Stomach (tissue), 9 donors: Measurements from ENCODE around the gene ALDH7A1. TPM values are rescaled to one million over a fixed set of nuclear protein-coding genes. Genes with fewer than 3 reads are reported as not detected.
A peak's percentile ranks its signal among the peaks of the same experiment; 100 is the strongest.

Source experiments
- DNase-seq, 2 donors: peaks; one replicate each; pipeline versions ENCODE4 v3.0.0 to v3.0.0-alpha.2; 2013 to 2019
- H3K27ac ChIP-seq, 5 donors: fragments of 200-600 bp in 4 of 5; sonication (generic) in 4 of 5; one replicate each; pipeline ENCODE4 v1.5.1; 2013 to 2019; ENCODE audit warnings: mild to moderate bottlenecking in 1 of 5, moderate library complexity in 1 of 5
- H3K27me3 ChIP-seq, 3 donors: fragments of 200-600 bp; sonication (generic); one replicate each; pipeline ENCODE4 v1.5.1; 2017 to 2019; ENCODE audit warnings: mixed run types in 1 of 3
- H3K36me3 ChIP-seq, 4 donors: fragments of 200-600 bp; sonication (generic); 1 replicate in 3 of 4; 2 replicates in 1 of 4; pipeline ENCODE4 v1.5.1; 2016 to 2019
- H3K4me1 ChIP-seq, 4 donors: fragments of 200-600 bp; sonication (generic); one replicate each; pipeline ENCODE4 v1.5.1; 2016 to 2019
- H3K4me3 ChIP-seq, 4 donors: fragments of 200-600 bp; sonication (generic) in 3 of 4; one replicate each; pipeline ENCODE4 v1.5.1; 2016 to 2019; ENCODE audit warnings: mild to moderate bottlenecking in 1 of 4
- H3K9me3 ChIP-seq, 4 donors: fragments of 200-600 bp; sonication (generic); one replicate each; pipeline ENCODE4 v1.5.1; 2016 to 2019
- CTCF ChIP-seq, 7 experiments: fragments of 450-650 bp in 4 of 7; fragments of 200-600 bp in 3 of 7; sonication (generic) in 3 of 7; IDR thresholded peaks; one replicate each; pipeline ENCODE4 v1.5.1; 2016 to 2019; ENCODE audit warnings: antibody characterized with exemption in 7 of 7, control low read depth in 2 of 7, mild to moderate bottlenecking in 1 of 7
- EP300 ChIP-seq: sonication (generic); formaldehyde crosslinking; IDR thresholded peaks from one replicate; pipeline ENCODE4 v1.6.1; 2017; ENCODE audit warnings: antibody characterized with exemption
- POLR2A ChIP-seq, 4 donors: fragments of 450-650 bp; IDR thresholded peaks; one replicate each; pipeline ENCODE4 v1.6.1; 2016; ENCODE audit warnings: antibody characterized with exemption in 4 of 4, control low read depth in 2 of 4, mild to moderate bottlenecking in 1 of 4, moderate library complexity in 1 of 4
- POLR2AphosphoS5 ChIP-seq, 3 donors: sonication (generic); formaldehyde crosslinking; IDR thresholded peaks; one replicate each; pipeline ENCODE4 v1.6.1; 2016; ENCODE audit warnings: antibody characterized with exemption in 3 of 3
- WGBS, 5 donors: extraction: QIAGEN DNeasy Blood & Tissue Kit in 3 of 5; methylation state at CpG; one replicate each; pipeline versions ENCODE4 v1.1.5 to v1.1.7; 2013 to 2018; 5-methylcytosine and 5-hydroxymethylcytosine counted together
- intact Hi-C: fragments of 100-400 bp; cut with DNase I; formaldehyde crosslinking; loops from one replicate; pipeline ENCODE4 v1.15.1; 2023; ENCODE audit warnings: low total_unique reads
- polyA plus RNA-seq, 3 donors: library from polyadenylated mRNA; stranded (reverse); fragments of 200-250 nt; gene quantifications; one replicate each; pipeline ENCODE4 v1.2.3, GENCODE V29; 2013
- total RNA-seq, 5 donors: library from RNA; depleted of rRNA; stranded (reverse); fragments of >200 nt; gene quantifications; one replicate each; pipeline versions ENCODE4 v1.1.0 to v1.2.3, GENCODE V29; 2014 to 2016
- donor health status: healthy with polysubstance abuse.
- donor health status: Bipolar disorder and iron deficiency.
- donor health status: healthy.

The ALDH7A1 gene
- total and polyA plus RNA-seq, 8 donors = 4.9 to 55.6 (median 32.6) TPM

GRCh38 chr5:126587551-126588390, 7.2 kb downstream of the ALDH7A1 start:
- 77 to 84% (median 81%) methylated on average over 9 of the region's 9 CpGs for WGBS, 5 donors
- peaks cover 15 to 93% (median 84%) of the 10 kb centered on the region in 4 donors for H3K36me3 ChIP-seq
- H3K4me1 ChIP-seq = peaks cover 0 to 4% (median under 1%) of the 10 kb centered on the region in 4 donors
- no peak for TF ChIP-seq POLR2A (IDR thresholded peaks at IDR 0.05)
- TF ChIP-seq POLR2AphosphoS5 (IDR thresholded peaks at IDR 0.05) = no peak
- TF ChIP-seq CTCF (IDR thresholded peaks at IDR 0.05) = no peak
- no peak for DNase-seq
- no peaks in the 10 kb centered on the region for H3K9me3 ChIP-seq
- no peaks in the 10 kb centered on the region for H3K27me3 ChIP-seq
- no peak overlapping the region for H3K27ac ChIP-seq
- H3K4me3 ChIP-seq = no peak overlapping the region
- intact Hi-C loops = no loop called here

- H3K9me3 ChIP-seq = no peaks in the 10 kb centered on the region
- H3K27ac ChIP-seq = no peak overlapping the region
- intact Hi-C loops = no loop called here
- WGBS, 5 donors = 88 to 96% (median 92%) methylated on average over 3 of the region's 3 CpGs
- TF ChIP-seq CTCF (IDR thresholded peaks at IDR 0.05) (no peak), POLR2A (IDR thresholded peaks at IDR 0.05) (no peak), POLR2AphosphoS5 (IDR thresholded peaks at IDR 0.05) (no peak), EP300 (no peak)
- no peak for DNase-seq
- no peaks in the 10 kb centered on the region for H3K4me1 ChIP-seq
- H3K4me3 ChIP-seq = no peak overlapping the region
- H3K36me3 ChIP-seq = peaks cover 29 to 100% (median 95%) of the 10 kb centered on the region in 4 donors
- H3K27me3 ChIP-seq = no peaks in the 10 kb centered on the region
Measured at GRCh38 chr5:126583761-126584160, 11.3 kb downstream of the ALDH7A1 start.

DNA sequence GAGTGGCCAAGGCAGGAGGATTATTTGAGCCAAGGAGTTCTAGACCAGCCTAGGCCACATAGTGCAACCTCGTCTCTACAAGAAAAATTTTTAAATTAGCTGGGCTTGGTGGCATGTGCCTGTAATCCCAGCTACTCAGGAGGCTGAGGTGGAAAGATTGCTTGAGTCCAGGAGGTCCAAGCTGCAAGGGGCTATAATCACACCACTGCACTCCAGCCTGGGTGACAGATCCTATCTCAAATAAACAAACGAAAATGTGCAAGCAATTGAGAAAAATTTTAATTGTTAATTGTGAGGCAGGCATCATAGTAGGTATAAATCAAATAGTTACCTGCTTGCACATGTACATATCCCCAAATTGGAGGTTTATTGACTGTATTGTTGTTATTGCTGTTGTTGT, 15.3 kb downstream of the ALDH7A1 start:
- TF ChIP-seq CTCF (IDR thresholded peaks at IDR 0.05) = no peak
- no peak for TF ChIP-seq POLR2AphosphoS5 (IDR thresholded peaks at IDR 0.05)
- no peak for TF ChIP-seq POLR2A (IDR thresholded peaks at IDR 0.05)
- no peak for TF ChIP-seq EP300
- WGBS, 5 donors = 84 to 94% (median 89%) methylated on average over 2 of the region's 2 CpGs
- no peaks in the 10 kb centered on the region for H3K4me1 ChIP-seq
- intact Hi-C loops = no loop called here
- no peak for DNase-seq
- H3K36me3 ChIP-seq = peaks cover 47 to 100% (median 99%) of the 10 kb centered on the region in 4 donors
- H3K9me3 ChIP-seq = no peaks in the 10 kb centered on the region
- no peak overlapping the region for H3K27ac ChIP-seq
- H3K4me3 ChIP-seq = no peak overlapping the region
- H3K27me3 ChIP-seq = no peaks in the 10 kb centered on the region

DNA sequence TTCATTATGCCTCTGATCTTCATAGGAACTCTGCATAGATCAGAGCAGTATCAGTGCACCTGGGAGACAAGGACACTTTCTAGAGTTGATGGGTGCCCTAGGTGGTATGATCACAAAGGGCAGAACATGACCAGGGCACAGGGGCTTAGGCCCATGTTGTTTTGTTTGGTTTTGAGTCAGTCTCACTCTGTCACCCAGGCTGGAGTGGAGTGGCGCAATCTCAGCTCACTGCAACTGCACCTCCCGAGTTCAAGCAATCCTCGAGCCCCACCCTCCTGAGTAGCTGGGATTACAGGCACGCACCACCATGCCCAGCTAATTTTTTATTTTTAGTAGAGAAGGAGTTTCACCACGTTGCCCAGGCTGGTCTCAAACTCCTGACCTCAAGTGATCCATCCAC, 17.6 kb downstream of the ALDH7A1 start:
- H3K27ac ChIP-seq = no peak overlapping the region
- DNase-seq = peak in 1 of 2 donors; percentile 13
- no peak overlapping the region for H3K4me3 ChIP-seq
- no peaks in the 10 kb centered on the region for H3K4me1 ChIP-seq
- H3K9me3 ChIP-seq = no peaks in the 10 kb centered on the region
- TF ChIP-seq POLR2AphosphoS5 (IDR thresholded peaks at IDR 0.05) (no peak), EP300 (no peak), CTCF (IDR thresholded peaks at IDR 0.05) (no peak), POLR2A (IDR thresholded peaks at IDR 0.05) (no peak)
- intact Hi-C loops = no loop called here
- H3K27me3 ChIP-seq = no peaks in the 10 kb centered on the region
- 80 to 96% (median 92%) methylated on average over 5 of the region's 5 CpGs for WGBS, 5 donors
- peaks cover 36 to 99% (median 92%) of the 10 kb centered on the region in 4 donors for H3K36me3 ChIP-seq
